K562 treated with DMSO at 1 percent for 48 hours (cell line): ENCODE data around the gene TBX10. TPM values are rescaled to one million over a fixed set of nuclear protein-coding genes. Genes with fewer than 3 reads are reported as not detected.

Experiments used
- total RNA-seq: library from RNA; unstranded; fragments of 300-600 nt; gene quantifications from 2 replicates; pipeline ENCODE4 v1.2.3, GENCODE V29; 2022; ENCODE audit warnings: low replicate concordance; ENCODE audit errors: extremely low read depth

TBX10 gene
- total RNA-seq = not detected in 2 replicates

GRCh38 chr11:67639438-67639859, at the start of gene TBX10:
Gene TBX10, minus strand, starts transcription at chr11:67639763. Its CDS starts 291 bp downstream, at chr11:67639472.

GRCh38 chr11:67674442-67674871, 34.9 kb upstream of the TBX10 start, which contains the start of gene ALDH3B2:
Gene ALDH3B2, minus strand, starts transcription at chr11:67674623. Its CDS starts 7,688 bp downstream, at chr11:67666935.

DNA sequence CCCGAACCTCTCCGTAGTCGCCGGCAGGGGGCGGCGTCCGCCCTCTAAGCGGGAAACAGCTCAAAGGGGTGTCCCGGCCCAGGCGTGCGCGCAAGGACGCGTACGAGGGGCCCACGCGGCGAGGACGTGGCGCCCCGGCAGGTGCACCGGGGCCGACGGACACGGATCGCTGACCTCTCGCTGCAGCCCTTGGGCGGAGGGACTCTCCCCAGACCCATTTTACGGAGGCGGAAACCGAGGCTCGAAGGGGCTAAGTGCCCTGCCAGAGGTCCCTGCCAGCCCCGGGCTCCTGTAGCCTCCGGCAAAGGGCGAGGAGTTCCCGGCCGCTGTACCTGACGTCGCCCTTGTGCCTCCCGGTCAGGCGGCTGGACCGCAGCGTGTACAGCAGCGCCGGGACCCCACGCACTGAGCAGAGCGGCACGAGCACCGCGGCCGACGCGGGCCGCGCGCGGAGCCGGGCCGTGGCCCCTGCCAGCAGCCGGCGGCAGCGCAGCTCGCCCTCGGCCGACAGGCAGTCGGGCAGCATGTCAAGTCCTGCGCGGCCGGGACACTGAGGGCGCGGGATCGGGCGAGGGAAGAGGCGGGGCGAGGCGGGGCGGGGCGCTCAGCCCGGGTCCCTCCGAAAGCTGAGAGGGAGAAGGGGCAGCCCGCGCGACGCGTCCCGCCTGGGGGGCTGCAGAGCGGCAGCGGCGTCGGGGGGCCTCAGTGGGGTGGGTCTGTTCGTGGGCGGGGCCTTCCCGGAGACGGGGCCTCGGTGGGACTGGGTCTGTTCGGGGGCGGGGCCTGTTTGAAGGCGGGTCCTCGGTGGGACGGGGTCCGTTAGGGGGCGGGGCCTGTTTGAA, 10.0 kb downstream of the TBX10 start, which contains the start of gene NUDT8:
NUDT8 (minus strand) TSS at position 552 of the 842 bp plus-strand sequence; CDS start at position 526, 26 bp downstream.

GRCh38 chr11:67606492-67607295, 32.9 kb downstream of the TBX10 start, which contains the start of gene NDUFV1:
Gene NDUFV1, plus strand, starts transcription at chr11:67606936. Its CDS starts 69 bp downstream, at chr11:67607005.

GRCh38 chr11:67583247-67584204, 56.0 kb downstream of the TBX10 start, which contains the start of gene GSTP1:
Gene GSTP1, plus strand, starts transcription at chr11:67583812. Its CDS starts 32 bp downstream, at chr11:67583844.

Other genes with a start within 250 kb of the TBX10 start
- not detected in 2 replicates for gene RAD9A, start 247.8 kb downstream of the TBX10 start, total RNA-seq
- 468 TPM in 1 of 2 replicates, not detected in the other for gene PPP1CA, start 237.9 kb downstream of the TBX10 start, total RNA-seq
- not detected in 2 replicates for gene TBC1D10C, start 235.7 kb downstream of the TBX10 start, total RNA-seq
- gene CARNS1, start 224.1 kb downstream of the TBX10 start, total RNA-seq = not detected in 2 replicates
- not detected in 2 replicates for gene RPS6KB2, start 211.3 kb downstream of the TBX10 start, total RNA-seq
- not detected in 2 replicates for gene PTPRCAP, start 202.1 kb downstream of the TBX10 start, total RNA-seq
- 458 TPM in 1 of 2 replicates, not detected in the other for gene CORO1B, start 196.3 kb downstream of the TBX10 start, total RNA-seq
- not detected in 2 replicates for gene GPR152, start 187.0 kb downstream of the TBX10 start, total RNA-seq
- not detected in 2 replicates for gene CABP4, start 184.4 kb downstream of the TBX10 start, total RNA-seq
- not detected in 2 replicates for gene TMEM134, start 170.5 kb downstream of the TBX10 start, total RNA-seq
- gene AIP, start 156.7 kb downstream of the TBX10 start, total RNA-seq = not detected in 2 replicates
- gene PITPNM1, start 134.4 kb downstream of the TBX10 start, total RNA-seq = not detected in 2 replicates
- gene CDK2AP2, start 131.6 kb downstream of the TBX10 start, total RNA-seq = not detected in 2 replicates
- gene CABP2, start 116.3 kb downstream of the TBX10 start, total RNA-seq = not detected in 2 replicates
- gene GSTP1, start 56.0 kb downstream of the TBX10 start, total RNA-seq = 2,352 TPM in 1 of 2 replicates, not detected in the other
- gene NDUFV1, start 32.8 kb downstream of the TBX10 start, total RNA-seq = not detected in 2 replicates
- gene NUDT8, start 9.8 kb downstream of the TBX10 start, total RNA-seq = not detected in 2 replicates
- not detected in 2 replicates for gene ACY3, start 11.0 kb upstream of the TBX10 start, total RNA-seq
- not detected in 2 replicates for gene ALDH3B2, start 34.9 kb upstream of the TBX10 start, total RNA-seq